CD4-positive, alpha-beta T cell treated with Interleukin-12 subunit alpha and Interleukin-12 subunit beta, for 1 hour (primary cell): ENCODE data around the gene CCDC88B.

ENCODE experiments used
- DNase-seq: peaks from one replicate; pipeline ENCODE4 v3.0.0-alpha.2; 2020

Gene CCDC88B

DNA sequence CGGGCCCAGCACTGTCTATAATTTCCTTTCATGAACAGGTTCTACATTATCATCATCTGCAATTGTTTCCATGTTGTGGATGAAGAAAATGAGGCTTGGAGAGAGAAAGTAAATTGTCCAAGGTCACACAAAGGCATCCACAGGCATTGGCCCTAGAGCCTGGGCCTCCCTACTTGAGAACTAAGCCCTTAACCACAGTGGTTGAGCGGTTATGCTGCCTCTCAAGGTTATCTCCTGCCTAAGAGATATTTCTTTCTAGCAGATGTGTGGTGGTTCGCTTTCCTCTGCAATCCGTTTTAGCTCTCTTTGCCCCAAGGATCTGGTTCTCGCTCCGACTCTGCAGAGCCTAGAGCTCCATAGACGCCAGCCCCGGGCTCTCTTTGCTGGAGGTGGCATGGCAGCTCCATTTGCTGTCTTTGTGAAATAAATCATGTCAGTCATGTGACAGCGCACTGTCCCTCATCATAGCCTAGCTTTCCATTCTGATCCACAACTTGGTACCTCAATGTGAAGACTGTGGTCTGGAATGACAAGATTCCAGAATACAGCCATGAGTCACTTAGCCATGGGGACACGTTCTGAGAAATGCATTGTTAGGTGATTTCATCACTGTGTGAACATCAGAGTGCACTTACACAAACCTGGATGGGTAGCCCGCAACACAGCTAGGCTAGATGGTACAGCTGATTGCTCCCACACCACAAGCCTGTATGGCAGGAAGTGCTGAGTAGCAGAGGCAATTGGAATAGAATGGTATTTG, 46.1 kb downstream of the CCDC88B start:
- DNase-seq: no peak

DNA sequence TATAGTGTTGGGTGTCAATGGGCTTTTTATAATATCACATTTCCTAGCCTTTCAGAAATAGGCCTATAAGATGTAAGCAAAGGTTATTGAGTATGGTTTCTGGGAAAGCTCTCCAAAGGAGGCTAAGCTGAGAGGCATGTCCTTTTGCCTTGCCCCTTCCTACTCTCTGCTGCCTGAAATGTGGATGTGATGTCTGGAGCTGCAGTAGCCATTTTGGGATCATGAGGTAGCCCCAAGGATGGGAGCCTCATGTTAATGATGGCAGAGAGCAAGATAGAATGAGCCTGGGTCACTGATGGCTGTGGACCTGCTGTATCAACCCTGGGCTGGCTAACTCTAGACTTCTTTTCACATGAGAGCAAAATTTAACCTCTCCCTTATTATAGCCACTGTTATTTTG, 47.9 kb downstream of the CCDC88B start:
- DNase-seq: no peak

DNA sequence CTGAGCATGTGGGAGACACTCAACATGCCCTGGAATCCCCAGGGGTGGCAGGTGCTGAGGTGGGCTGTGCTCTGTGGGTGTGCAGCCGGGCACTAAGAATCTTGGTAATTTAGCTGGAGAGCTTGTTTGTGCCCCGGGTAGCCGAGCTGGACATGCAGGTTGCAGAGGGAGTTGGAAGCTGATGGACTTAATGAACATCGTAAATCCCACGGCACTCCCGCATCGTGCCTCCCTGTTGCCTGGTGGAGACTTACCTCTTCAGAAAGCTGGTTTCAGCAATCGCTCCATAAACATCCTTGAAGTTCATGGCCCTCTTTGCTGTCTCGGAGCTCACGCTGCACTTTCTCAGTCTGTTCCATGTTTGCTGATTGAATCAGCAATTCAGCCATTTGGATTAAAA, 48.9 kb downstream of the CCDC88B start:
- DNase-seq: no peak

DNA sequence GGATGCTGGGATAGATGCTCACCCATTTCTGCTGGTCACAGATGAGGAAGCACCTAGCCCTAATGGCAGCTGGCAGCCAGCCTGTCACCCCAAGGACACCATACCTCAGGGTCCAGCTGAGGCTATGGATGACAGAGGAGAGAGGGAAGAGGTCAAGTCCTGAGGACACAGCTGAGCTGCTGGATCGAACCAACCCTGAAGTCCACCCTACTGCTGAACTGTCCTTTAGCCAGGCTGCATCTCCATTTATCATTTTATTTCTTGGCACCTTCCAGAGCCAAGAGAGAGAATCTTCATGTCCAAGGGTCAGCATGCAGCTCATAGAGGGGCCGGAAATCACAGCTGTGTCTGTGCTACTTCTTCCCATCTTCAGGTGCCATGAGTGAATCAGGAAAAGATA, 49.8 kb downstream of the CCDC88B start:
- no peak for DNase-seq

DNA sequence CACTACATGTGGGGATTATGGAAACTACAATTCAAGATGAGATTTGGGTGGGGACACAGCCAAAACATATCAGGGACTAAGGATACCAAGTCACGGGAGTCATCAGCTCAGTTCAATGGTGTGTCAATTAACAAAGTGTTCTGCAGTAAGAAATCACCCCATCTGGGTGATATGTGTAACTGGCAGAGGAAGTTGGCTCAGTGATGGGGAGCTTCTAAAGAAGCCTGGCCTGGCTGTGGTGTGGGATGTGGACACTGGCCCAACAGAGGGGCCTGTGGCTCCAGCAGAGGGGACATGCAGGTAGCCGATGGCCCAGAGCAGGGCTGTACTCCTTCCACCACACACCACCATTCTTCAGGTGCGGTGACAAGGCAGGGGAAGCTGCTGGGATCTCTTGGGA, 50.6 kb downstream of the CCDC88B start:
- no peak for DNase-seq

DNA sequence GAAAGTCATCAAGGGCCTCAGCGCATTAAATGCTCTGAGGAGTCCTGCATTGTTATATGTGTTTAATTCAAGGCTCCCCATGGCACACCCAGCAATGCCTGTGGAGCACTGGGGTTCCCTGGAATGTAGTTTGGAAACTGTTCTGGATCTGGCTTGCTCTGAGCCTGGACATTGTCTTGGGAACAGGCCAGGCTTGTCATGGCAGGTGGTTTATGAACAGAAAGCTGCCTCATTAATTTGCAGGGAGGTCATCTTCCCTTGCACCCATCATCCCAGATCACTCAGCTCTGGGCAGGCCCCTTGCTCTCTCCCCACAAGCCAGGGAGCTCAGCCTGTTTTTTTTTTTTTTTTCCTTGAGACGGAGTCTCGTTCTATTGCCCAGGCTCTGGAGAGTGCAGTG, 51.8 kb downstream of the CCDC88B start:
- DNase-seq: no peak

DNA sequence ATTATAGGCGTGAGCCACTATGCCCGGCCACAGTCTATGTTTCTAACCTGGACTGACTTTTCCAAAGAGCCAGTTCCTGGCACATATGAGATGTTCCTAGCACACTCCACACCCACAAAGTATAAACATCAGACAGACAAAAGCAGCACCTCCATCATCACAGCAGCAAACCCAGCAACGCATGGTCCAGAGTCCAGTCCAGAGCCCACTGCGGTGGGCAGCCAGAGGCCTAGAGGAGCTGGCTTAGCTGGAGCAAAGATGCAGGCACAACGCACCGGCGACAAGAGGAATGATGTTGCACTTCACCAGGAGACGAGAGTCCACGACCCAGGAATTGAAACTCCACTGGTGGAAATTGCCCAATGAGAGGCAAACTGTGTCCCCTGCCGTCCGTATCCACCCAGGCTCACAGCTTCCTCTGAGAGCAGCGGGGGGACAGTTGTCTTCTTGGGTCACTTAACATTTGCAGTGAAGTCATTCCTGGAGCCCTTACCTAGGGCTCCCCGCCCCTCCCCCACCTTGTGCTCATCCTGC, 55.6 kb downstream of the CCDC88B start:
- no peak for DNase-seq

DNA sequence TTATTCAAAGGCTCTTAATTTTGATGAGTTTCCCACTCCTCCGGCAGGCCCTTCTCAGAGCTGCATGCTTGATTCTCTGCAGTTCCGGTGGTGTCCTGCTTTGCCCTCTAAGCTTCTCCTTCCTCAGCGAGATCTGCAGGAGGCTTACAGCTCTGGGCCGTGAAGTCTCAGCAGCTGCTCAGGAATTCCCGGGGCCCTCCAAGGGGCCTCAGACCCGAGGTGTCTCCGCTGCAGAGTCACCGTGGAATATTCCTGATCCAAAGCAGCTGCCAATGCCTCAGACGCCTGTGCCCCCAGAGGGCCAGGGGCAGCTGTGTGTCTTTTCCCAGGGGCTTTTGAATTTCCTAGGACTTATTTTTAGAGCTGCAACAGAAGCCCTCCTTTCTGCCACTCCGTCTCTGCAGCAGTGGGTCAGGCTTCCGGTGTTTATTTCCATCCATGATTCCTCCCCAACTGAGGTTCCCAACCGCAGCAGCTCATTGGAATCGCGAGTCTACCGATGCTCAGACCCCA, 56.1 kb downstream of the CCDC88B start:
- DNase-seq: no peak

DNA sequence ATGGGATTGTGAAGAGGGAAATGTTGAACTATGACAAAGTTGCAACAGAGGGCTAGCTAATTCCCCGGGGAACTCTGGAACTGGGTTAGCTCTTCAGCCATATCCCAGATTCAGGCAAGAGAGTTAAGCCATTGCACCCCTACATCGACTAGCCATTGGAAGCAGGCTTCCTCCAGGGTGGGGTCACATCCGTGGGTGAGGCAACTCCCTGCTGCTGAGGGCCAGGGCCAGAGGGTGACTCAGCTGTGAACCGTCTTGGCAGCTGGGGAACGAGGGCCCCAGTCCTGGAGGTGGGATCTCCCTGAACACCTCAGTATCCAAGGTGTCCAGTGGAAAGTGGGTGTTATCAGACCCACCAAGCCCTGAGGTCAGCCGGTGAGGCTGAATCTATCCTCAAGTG, 60.1 kb downstream of the CCDC88B start:
- no peak for DNase-seq

DNA sequence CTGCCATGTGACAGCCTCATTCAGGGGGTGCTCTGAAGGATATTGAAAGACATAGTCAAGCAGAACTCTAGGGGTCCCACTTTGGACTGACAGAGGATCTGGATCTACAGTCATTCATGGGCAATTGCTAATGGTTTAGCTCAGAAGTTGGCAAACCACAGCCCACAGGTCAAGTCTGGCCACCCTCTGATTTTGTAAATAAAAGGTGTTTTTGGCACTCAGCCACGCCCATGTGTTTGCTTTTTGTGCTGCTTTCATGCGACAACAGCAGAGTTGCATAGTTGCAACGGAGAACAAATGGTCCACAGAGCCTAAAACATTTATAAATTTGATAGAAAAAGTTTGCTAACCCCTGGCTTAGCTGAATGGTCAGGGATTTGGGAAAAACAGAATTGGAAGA, 60.7 kb downstream of the CCDC88B start:
- DNase-seq: no peak

DNA sequence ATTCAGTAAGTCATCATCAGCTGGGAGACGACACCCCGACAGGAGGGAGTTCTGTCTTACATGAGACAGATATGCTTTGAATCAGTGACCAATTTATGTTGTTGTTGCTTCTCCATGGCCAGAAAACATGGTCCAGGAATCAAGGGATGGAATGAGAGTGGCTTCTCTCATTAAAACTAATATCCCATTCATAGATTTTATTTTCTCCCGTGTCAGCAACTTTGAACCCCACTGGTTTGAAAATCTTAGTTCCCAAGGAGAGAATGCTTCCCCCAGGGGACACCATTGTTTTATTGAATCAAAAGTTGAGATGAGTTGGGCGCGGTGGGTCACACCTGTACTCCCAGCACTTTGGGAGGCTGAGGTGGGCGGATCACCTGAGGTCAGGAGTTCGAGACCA, 61.8 kb downstream of the CCDC88B start:
- no peak for DNase-seq

DNA sequence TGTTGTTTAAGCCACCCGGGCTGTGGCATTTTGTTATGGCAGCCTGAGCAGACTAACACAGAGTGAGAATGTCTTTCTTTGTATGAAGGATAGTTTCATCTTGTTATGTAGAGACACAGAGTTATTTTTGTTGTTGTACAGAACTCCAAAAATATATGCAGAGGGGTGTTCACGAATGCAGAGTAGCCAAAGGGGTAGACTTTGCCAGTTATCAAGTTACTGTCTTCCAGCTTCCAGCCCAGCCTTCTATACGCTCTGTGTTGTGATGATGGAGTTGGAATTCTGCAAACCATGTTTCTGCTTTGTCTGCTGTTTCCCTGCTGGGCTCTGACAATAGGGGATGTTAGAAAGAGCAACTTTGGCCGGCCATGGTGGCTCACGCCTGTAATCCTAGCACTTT, 63.1 kb downstream of the CCDC88B start:
- no peak for DNase-seq

DNA sequence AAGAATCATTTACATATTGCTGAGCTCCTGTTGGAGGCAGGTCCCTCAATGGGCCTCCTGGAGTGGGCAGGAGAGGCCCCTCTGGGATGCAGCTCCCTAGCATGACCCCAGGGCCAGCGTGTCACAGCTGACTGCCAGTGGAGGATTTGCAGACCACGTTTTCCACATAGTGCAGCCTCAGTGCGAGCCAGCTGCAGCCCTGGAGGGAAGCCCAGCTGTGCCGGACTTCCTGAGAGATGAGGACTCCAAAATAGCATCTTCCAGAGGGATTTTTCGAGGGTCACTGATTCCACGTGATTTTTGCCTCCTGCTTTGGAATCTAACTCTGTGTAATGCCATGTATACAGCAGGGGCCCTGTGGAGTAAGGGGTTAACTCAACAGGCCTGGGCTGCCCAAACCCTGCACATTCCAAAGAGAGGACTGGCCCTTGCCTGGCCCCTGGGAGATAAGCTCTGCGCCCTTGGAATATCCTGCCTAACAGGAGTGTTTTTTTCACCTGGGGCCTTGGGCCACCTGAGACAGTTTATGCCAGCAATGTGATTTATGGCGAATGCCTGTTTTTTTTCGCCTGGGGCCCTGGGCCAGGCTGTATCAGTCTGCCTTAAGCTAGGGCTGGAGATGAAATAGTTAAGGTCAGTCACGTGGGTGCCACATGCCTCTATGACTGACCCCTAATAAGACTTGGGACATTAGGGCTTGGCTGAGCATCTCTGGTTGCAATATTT, 66.4 kb downstream of the CCDC88B start:
- DNase-seq: no peak
